Neural cell (in vitro differentiated cells): Measurements from ENCODE around the gene TXLNG. TPM values are rescaled to one million over a fixed set of nuclear protein-coding genes. Genes with fewer than 3 reads are reported as not detected.

Experiments used
- H2AFZ ChIP-seq: fragments of 200-600, 300-800 bp; sonication (generic), shearing (Covaris generic); 2 replicates; pipeline ENCODE4 v1.6.0; 2014; ENCODE audit warnings: low read depth, mild to moderate bottlenecking, antibody characterized with exemption, low read length, moderate library complexity
- H3F3A ChIP-seq: fragments of 200-600 bp; shearing (Covaris generic); 2 replicates; pipeline ENCODE4 v1.6.1; 2016; ENCODE audit warnings: mild to moderate bottlenecking, moderate library complexity, mixed read lengths, antibody characterized with exemption, low read length; ENCODE audit not compliant: insufficient read depth, poor library complexity, severe bottlenecking
- H3K27ac ChIP-seq: fragments of 200-600, 300-800 bp; sonication (generic), shearing (Covaris generic); 2 replicates; pipeline ENCODE4 v1.5.1; 2014; ENCODE audit warnings: mild to moderate bottlenecking, low read length, moderate library complexity
- H3K27me3 ChIP-seq: fragments of 300-800, 200-600 bp; sonication (generic), shearing (Covaris generic); 2 replicates; pipeline ENCODE4 v1.6.0; 2014; ENCODE audit warnings: mild to moderate bottlenecking, low read depth, low read length, moderate library complexity; ENCODE audit not compliant: insufficient read depth
- H3K36me3 ChIP-seq: fragments of 300-800, 200-600 bp; sonication (generic), shearing (Covaris generic); 2 replicates; pipeline ENCODE4 v1.5.1; 2014; ENCODE audit warnings: mild to moderate bottlenecking, antibody characterized with exemption, low read length, moderate library complexity; ENCODE audit not compliant: insufficient read depth
- H3K4me2 ChIP-seq: fragments of 300-800, 200-600 bp; sonication (generic), shearing (Covaris generic); 2 replicates; pipeline ENCODE4 v1.6.0; 2014; ENCODE audit warnings: mild to moderate bottlenecking, low read length
- H3K4me3 ChIP-seq: fragments of 300-800, 200-600 bp; sonication (generic), shearing (Covaris generic); 2 replicates; pipeline ENCODE4 v1.5.1; 2014; ENCODE audit warnings: mild to moderate bottlenecking, low read length, moderate library complexity
- H3K79me2 ChIP-seq: fragments of 200-600 bp; shearing (Covaris generic); replicated peaks from 2 replicates; pipeline ENCODE4 v1.6.0; 2014; ENCODE audit warnings: mild to moderate bottlenecking, low read length, moderate library complexity; ENCODE audit not compliant: insufficient read depth
- H3K9ac ChIP-seq: fragments of 300-800, 200-600 bp; sonication (generic), shearing (Covaris generic); 2 replicates; pipeline ENCODE4 v1.6.1; 2016; ENCODE audit warnings: mild to moderate bottlenecking, low read length, mixed read lengths
- H3K9me2 ChIP-seq: fragments of 200-600 bp; shearing (Covaris generic); 2 replicates; pipeline ENCODE4 v1.6.1; 2016; ENCODE audit warnings: mild to moderate bottlenecking, low read length, mixed read lengths; ENCODE audit not compliant: insufficient read depth
- H3K9me3 ChIP-seq: fragments of 200-600, 300-800 bp; sonication (generic), shearing (Covaris generic); 2 replicates; pipeline ENCODE4 v1.6.1; 2016; ENCODE audit warnings: mild to moderate bottlenecking, mixed run types, low read length, moderate library complexity, mixed read lengths
- H4K20me1 ChIP-seq: fragments of 200-600 bp; shearing (Covaris generic); 2 replicates; pipeline ENCODE4 v1.6.1; 2016; ENCODE audit warnings: mild to moderate bottlenecking, mixed run types; ENCODE audit not compliant: insufficient read depth
- EP300 ChIP-seq: fragments of 450-650 bp; conservative IDR thresholded peaks from 2 replicates; pipeline ENCODE4 v1.6.1; 2014; ENCODE audit warnings: antibody characterized with exemption, mild to moderate bottlenecking, moderate library complexity; ENCODE audit not compliant: poor library complexity, severe bottlenecking
- EZH2 ChIP-seq: fragments of 200-600, 300-800 bp; shearing (Covaris generic), sonication (generic); IDR thresholded peaks from 2 replicates; pipeline ENCODE4 v1.6.1; 2014; ENCODE audit warnings: antibody characterized with exemption, low read length, borderline replicate concordance, mild to moderate bottlenecking; ENCODE audit not compliant: insufficient read depth, poor library complexity, severe bottlenecking
- MXI1 ChIP-seq: fragments of 450-650 bp; conservative IDR thresholded peaks from 2 replicates; pipeline ENCODE4 v1.6.1; 2014; ENCODE audit warnings: antibody characterized with exemption, mild to moderate bottlenecking; ENCODE audit not compliant: poor library complexity, severe bottlenecking
- POLR2AphosphoS5 ChIP-seq: IDR thresholded peaks from 2 replicates; pipeline ENCODE4 v1.6.1; 2012
- RAD21 ChIP-seq: fragments of 450-650 bp; conservative IDR thresholded peaks from 2 replicates; pipeline ENCODE4 v1.6.1; 2014; ENCODE audit warnings: antibody characterized with exemption, mild to moderate bottlenecking, moderate library complexity
- SMC3 ChIP-seq: fragments of 450-650 bp; conservative IDR thresholded peaks from 2 replicates; pipeline ENCODE4 v1.6.1; 2014; ENCODE audit warnings: antibody characterized with exemption, mild to moderate bottlenecking, moderate library complexity; ENCODE audit not compliant: poor library complexity
- TAF1 ChIP-seq: IDR thresholded peaks from 2 replicates; pipeline ENCODE4 v1.6.1; 2012; ENCODE audit warnings: low read depth
- polyA plus RNA-seq: library from polyadenylated mRNA; depleted of rRNA; stranded (reverse); fragments of >200 nt; gene quantifications from 2 replicates; pipeline ENCODE4 v1.2.3, GENCODE V29; 2014
- TF ChIP-seq, protein P1 (sequence below): IDR thresholded peaks from 2 replicates; pipeline ENCODE4 v1.6.1; 2012; ENCODE audit warnings: borderline replicate concordance
- TF ChIP-seq, protein P2 (sequence below): fragments of 450-650 bp; IDR thresholded peaks from 2 replicates; pipeline ENCODE4 v1.5.1; 2014; ENCODE audit warnings: antibody characterized with exemption, mild to moderate bottlenecking, moderate library complexity; ENCODE audit not compliant: poor library complexity, severe bottlenecking

Gene TXLNG
- polyA plus RNA-seq, 1 donor from 2014 or later, result 24.2 TPM

DNA sequence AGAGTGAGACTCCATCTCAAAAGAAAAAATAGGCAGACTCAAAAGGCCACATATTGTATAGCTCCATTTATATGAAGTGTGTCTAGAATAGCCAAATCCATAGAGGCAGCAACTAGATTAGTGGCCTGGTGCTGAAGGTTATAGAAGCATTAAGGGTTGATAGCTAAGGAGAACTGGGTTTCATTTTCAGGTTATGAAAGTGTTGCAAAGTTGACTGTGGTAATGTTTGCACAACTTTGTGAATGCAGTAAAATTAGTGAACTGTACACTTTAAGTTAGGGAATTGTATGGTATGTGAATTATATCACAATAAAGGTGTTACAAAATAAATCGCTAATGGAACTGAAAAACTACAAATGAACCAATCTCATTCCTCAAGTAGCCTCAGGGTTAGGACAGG, 28.3 kb downstream of the TXLNG start:
- Histone ChIP-seq H3K79me2 (no peaks in the 10 kb centered on the region), H3K4me2 (no peak overlapping the region), H3F3A (no peaks in the 10 kb centered on the region), H3K27me3 (no peaks in the 10 kb centered on the region), H3K4me3 (no peak overlapping the region), H4K20me1 (no peaks in the 10 kb centered on the region), H3K27ac (no peak overlapping the region), H2AFZ (no peak overlapping the region), H3K9me2 (no peaks in the 10 kb centered on the region), H3K9me3 (no peaks in the 10 kb centered on the region), H3K9ac (no peak overlapping the region), H3K36me3 (no peaks in the 10 kb centered on the region)
- TF ChIP-seq, protein P1, sequence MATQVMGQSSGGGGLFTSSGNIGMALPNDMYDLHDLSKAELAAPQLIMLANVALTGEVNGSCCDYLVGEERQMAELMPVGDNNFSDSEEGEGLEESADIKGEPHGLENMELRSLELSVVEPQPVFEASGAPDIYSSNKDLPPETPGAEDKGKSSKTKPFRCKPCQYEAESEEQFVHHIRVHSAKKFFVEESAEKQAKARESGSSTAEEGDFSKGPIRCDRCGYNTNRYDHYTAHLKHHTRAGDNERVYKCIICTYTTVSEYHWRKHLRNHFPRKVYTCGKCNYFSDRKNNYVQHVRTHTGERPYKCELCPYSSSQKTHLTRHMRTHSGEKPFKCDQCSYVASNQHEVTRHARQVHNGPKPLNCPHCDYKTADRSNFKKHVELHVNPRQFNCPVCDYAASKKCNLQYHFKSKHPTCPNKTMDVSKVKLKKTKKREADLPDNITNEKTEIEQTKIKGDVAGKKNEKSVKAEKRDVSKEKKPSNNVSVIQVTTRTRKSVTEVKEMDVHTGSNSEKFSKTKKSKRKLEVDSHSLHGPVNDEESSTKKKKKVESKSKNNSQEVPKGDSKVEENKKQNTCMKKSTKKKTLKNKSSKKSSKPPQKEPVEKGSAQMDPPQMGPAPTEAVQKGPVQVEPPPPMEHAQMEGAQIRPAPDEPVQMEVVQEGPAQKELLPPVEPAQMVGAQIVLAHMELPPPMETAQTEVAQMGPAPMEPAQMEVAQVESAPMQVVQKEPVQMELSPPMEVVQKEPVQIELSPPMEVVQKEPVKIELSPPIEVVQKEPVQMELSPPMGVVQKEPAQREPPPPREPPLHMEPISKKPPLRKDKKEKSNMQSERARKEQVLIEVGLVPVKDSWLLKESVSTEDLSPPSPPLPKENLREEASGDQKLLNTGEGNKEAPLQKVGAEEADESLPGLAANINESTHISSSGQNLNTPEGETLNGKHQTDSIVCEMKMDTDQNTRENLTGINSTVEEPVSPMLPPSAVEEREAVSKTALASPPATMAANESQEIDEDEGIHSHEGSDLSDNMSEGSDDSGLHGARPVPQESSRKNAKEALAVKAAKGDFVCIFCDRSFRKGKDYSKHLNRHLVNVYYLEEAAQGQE, result no peak
- TF ChIP-seq, protein P2, sequence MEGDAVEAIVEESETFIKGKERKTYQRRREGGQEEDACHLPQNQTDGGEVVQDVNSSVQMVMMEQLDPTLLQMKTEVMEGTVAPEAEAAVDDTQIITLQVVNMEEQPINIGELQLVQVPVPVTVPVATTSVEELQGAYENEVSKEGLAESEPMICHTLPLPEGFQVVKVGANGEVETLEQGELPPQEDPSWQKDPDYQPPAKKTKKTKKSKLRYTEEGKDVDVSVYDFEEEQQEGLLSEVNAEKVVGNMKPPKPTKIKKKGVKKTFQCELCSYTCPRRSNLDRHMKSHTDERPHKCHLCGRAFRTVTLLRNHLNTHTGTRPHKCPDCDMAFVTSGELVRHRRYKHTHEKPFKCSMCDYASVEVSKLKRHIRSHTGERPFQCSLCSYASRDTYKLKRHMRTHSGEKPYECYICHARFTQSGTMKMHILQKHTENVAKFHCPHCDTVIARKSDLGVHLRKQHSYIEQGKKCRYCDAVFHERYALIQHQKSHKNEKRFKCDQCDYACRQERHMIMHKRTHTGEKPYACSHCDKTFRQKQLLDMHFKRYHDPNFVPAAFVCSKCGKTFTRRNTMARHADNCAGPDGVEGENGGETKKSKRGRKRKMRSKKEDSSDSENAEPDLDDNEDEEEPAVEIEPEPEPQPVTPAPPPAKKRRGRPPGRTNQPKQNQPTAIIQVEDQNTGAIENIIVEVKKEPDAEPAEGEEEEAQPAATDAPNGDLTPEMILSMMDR, result no peak
- no peak for TF ChIP-seq EP300
- no peak for TF ChIP-seq SMC3
- no peak for TF ChIP-seq EZH2
- TF ChIP-seq POLR2AphosphoS5, result no peak
- TF ChIP-seq RAD21, result no peak

DNA sequence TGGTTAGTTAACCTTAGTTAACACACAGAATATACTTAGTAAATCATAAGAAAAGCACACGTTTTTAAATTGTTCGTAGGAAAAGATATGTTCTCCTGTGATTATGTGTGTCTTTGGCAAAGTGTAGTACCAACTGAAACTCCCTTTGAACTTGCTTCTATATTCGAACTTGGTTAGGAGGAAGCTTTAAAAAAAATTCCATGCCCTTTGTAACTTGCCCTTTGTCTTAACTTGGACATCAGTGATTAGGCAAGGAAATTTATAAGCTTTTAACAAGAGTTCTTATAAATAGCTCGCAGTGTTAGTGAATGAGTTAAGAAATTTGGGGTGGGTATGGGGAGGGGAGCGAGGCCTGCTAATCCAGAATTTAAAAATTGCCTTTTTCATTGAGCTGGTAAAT, 33.4 kb downstream of the TXLNG start:
- H3F3A ChIP-seq, result no peaks in the 10 kb centered on the region
- no peak overlapping the region for H3K27ac ChIP-seq
- H3K9ac ChIP-seq, result no peak overlapping the region
- H3K4me3 ChIP-seq, result no peak overlapping the region
- TF ChIP-seq RAD21 (no peak), SMC3 (no peak), MXI1 (no peak), POLR2AphosphoS5 (no peak)
- H3K9me3 ChIP-seq, result no peaks in the 10 kb centered on the region
- no peak overlapping the region for H3K4me2 ChIP-seq
- H3K27me3 ChIP-seq, result no peaks in the 10 kb centered on the region
- H3K36me3 ChIP-seq, result no peaks in the 10 kb centered on the region
- H2AFZ ChIP-seq, result no peak overlapping the region
- no peaks in the 10 kb centered on the region for H3K79me2 ChIP-seq
- H3K9me2 ChIP-seq, result no peaks in the 10 kb centered on the region
- H4K20me1 ChIP-seq, result no peaks in the 10 kb centered on the region

DNA sequence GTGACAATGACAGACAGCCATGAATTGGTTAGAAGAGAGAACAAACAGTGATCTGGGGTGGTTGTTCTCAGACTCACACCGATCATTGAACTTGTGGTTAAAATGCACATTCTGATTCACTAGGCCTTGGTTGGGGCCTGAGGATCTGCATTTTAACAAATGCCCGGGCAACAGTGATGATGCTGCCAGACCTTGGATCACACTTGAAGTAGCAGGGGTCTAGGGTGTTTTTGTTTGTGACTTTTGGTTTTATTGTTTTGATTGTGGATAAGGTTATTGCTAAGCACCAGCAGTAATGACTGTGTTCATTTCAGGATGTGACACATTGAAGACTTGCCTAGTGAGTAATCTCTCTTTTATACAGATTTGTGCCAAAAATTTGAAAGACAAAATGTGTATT, 36.5 kb downstream of the TXLNG start:
- Histone ChIP-seq H3K4me2 (no peak overlapping the region), H2AFZ (no peak overlapping the region), H3K4me3 (no peak overlapping the region), H3K27me3 (no peaks in the 10 kb centered on the region), H3K9ac (no peak overlapping the region), H3F3A (no peaks in the 10 kb centered on the region), H3K27ac (no peak overlapping the region), H4K20me1 (no peaks in the 10 kb centered on the region), H3K79me2 (no peaks in the 10 kb centered on the region), H3K9me3 (no peaks in the 10 kb centered on the region), H3K9me2 (no peaks in the 10 kb centered on the region), H3K36me3 (no peaks in the 10 kb centered on the region)
- TF ChIP-seq EZH2 (no peak), POLR2AphosphoS5 (no peak), TAF1 (no peak)
- TF ChIP-seq, protein P1, result no peak
